GM12801 (cell line): ENCODE results near the gene ANKRD42.

Experiments used
- TF ChIP-seq, protein P1 (sequence below): IDR thresholded peaks from one replicate; pipeline ENCODE4 v1.5.1; 2011; ENCODE audit warnings: control low read depth; ENCODE audit not compliant: insufficient read length; ENCODE audit errors: extremely low read depth

ANKRD42 gene

DNA sequence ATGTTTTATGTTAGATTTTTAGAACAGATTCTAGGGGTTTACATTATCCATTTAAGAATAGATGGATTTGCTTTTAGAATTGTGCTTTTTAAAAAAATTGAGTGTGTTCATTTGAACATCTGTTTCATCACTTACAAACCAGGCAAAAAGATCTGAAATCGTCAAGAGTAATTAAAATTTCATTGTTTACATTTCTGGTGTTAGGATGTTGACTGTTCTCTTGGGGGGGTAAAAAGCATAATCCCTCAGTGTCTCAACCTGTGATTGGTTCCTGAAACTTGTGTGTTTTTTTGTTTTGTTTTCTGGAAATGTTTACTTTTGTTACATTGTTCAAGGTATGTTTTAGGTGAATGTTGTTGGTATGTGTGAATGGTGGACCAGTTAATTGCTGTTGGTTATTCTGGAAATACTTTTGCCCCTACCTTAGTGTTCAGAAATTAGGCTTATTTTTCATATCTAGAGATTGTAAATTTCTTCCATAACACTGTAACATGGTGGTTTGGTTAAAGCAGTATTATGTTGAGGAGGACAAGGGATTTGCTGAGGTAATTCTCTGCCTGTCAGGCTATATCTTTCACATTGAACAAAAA lies 31.8 kb upstream of the ANKRD42 start:
- TF ChIP-seq, protein P1, sequence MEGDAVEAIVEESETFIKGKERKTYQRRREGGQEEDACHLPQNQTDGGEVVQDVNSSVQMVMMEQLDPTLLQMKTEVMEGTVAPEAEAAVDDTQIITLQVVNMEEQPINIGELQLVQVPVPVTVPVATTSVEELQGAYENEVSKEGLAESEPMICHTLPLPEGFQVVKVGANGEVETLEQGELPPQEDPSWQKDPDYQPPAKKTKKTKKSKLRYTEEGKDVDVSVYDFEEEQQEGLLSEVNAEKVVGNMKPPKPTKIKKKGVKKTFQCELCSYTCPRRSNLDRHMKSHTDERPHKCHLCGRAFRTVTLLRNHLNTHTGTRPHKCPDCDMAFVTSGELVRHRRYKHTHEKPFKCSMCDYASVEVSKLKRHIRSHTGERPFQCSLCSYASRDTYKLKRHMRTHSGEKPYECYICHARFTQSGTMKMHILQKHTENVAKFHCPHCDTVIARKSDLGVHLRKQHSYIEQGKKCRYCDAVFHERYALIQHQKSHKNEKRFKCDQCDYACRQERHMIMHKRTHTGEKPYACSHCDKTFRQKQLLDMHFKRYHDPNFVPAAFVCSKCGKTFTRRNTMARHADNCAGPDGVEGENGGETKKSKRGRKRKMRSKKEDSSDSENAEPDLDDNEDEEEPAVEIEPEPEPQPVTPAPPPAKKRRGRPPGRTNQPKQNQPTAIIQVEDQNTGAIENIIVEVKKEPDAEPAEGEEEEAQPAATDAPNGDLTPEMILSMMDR: no peak

DNA sequence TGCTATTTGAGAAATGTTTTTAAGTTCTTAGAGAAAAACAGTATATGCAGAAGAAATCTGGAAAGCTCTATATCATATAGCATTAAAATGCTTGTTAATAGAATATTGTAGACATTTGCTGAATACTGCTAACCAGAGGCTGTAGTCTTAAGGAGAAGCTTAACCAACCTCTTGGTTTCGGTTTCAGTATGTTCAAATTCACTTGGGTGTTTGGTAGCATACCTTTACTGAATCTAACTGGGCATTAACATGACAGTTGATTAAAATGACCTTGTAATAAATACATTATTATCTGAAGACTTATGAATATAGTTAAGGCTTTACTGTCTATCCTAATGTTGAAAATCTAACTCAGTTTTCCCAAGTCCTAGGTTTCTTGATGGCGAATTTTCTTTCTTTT lies 31.1 kb upstream of the ANKRD42 start:
- TF ChIP-seq, protein P1: no peak

DNA sequence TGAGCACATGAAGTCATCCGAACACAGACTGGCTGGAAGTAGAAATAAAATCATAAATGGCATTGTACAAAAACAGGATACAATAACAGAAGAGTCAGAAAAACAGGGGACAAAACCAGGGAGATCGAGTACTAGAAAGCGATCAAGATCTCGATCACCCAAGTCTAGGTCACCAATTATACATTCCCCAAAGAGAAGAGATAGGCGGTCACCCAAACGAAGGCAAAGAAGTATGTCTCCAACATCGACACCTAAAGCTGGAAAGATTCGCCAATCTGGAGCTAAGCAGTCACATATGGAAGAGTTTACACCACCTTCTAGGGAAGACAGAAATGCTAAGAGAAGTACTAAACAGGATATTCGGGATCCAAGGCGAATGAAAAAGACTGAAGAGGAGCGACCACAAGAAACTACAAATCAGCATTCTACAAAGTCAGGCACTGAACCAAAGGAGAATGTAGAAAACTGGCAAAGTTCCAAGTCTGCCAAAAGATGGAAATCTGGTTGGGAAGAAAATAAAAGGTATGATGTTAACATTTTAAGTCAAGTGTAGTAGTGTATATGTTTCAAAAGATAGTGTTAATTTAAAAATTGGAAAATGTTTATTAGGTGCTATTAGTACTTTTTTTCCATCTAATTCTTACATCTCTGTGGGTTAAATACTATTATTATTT lies 27.2 kb upstream of the ANKRD42 start:
- TF ChIP-seq, protein P1: no peak

DNA sequence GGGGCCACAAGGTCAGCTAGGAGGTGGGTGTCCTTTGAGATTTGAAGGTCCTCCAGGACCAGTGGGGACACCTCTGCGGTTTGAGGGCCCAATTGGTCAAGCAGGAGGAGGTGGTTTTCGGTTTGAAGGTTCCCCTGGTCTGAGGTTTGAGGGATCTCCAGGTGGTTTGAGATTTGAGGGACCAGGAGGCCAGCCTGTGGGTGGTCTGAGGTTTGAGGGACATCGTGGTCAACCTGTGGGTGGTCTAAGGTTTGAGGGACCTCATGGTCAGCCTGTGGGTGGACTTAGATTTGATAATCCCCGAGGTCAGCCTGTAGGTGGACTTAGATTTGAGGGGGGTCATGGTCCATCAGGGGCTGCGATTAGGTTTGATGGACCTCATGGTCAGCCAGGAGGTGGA lies 24.8 kb upstream of the ANKRD42 start:
- TF ChIP-seq, protein P1: no peak

DNA sequence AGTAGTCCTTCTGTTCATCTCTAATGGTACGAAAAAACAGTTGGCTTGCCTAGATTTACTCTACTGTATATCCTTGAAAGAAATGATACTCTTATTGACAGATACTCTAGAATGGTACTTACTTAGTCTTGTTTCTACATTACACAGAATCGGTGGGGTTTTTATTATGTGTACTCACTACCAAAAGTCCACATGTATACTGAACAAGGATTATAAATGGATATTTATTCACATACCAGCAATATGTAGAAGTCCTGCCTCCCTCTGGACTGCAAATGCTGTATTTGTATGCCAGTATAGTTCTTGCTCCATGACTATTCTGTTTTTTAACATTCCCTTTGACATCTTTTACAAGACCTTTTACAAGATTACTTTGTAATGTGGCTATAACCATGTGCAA lies 22.6 kb upstream of the ANKRD42 start:
- TF ChIP-seq, protein P1: no peak

DNA sequence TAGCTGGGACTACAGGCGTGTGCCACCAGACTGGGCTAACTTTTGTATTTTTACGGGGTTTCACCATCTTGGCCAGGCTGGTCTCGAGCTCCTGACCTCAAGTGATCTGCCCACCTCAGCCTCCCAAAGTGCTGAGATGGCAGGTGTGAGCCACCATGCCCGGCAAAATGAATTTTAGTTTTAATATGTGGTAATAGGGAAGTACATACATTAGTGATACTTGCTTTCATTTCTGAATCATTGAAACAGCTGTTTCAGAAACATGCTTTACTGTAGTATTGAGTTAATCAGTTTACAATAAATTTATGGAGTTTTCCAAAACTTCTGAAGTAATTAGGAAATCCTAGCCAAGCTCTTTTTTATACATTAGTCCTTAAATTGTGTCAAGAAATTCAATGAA lies 21.0 kb upstream of the ANKRD42 start:
- TF ChIP-seq, protein P1: no peak

DNA sequence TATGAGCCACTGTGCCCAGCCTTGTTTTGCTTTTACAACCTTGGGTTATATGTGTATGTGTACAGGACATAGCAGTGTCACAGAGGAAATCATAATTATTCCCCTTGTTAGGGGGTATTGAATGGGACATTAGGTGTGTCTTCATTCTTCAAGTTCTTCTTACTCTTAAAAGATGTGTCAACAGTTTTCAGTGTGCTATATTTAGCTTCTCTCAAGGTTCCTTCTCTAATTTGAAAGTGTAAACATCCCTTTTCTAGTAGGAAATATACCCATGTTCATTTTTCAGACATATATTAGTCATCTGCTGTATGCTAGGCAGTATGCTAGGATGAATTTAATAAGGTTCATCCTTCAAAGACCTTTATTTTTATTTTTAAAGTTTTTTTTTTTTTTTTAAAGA lies 19.5 kb upstream of the ANKRD42 start:
- TF ChIP-seq, protein P1: no peak
